Measurements from ENCODE around the gene PTPRN. TPM values are rescaled to one million over a fixed set of nuclear protein-coding genes. Genes with fewer than 3 reads are reported as not detected.

Gene PTPRN
- polyA plus RNA-seq, 1 donor (not counting 4 experiments of a cell fraction or from before 2014, with no cell fraction given), result not detected

GRCh38 chr2:219245148-219245898 lies 63.9 kb downstream of the PTPRN start, which contains the start of the genes GLB1L and STK16:
GLB1L (minus strand) TSS chr2:219245444; CDS start chr2:219243573, 1,871 bp downstream.
STK16 (plus strand) TSS chr2:219245479; CDS start chr2:219246000, 521 bp downstream.
- H3K36me3 ChIP-seq (ENCODE audit: control insufficient read depth in 2 of 2, extremely low read depth in 1 of 2, insufficient read depth in 2 of 2, low read length in 2 of 2), result peaks cover 16 to 20% of the 10 kb centered on the region in 2 experiments
- dilution Hi-C loops (cut with MboI; ENCODE audit: extremely low pct_ligation_motif_present, low sequenced_read_pairs), result no loop called here
- H3K9ac ChIP-seq (ENCODE audit: control insufficient read depth, extremely low read depth, insufficient read depth, low read length), result peak within 1 kb of the TSS; percentile 94
- FAIRE-seq (no peak), DNase-seq (ENCODE audit: low read depth, low spot score) (peak; percentile 63)
- H2AFZ ChIP-seq (ENCODE audit: control insufficient read depth, low read length), result peak within 1 kb of the TSS; percentile 89
- H3K4me3 ChIP-seq (ENCODE audit: control insufficient read depth in 2 of 3, extremely low read depth in 1 of 3, insufficient read depth in 2 of 3, low read depth in 1 of 3, low read length in 3 of 3), result peak within 1 kb of the TSS; percentile 72 to 94 (median 92)
- H3K4me1 ChIP-seq (ENCODE audit: control insufficient read depth, extremely low read depth, insufficient read depth, low read length), result peaks cover 45% of the 10 kb centered on the region
- peaks cover 27% of the 10 kb centered on the region for H3K79me2 ChIP-seq (ENCODE audit: control insufficient read depth, insufficient read depth, low read length)
- peak within 1 kb of the TSS; percentile 98 for H3K4me2 ChIP-seq (ENCODE audit: control insufficient read depth, extremely low read depth, insufficient read depth, low read depth, low read length)
- TF ChIP-seq EZH2 (IDR thresholded peaks at IDR 0.05; ENCODE audit: low read length), result no peak
- no peak for TF ChIP-seq CTCF (optimal IDR thresholded peaks at IDR 0.05 in 1 of 3, IDR thresholded peaks at IDR 0.05 in 1 of 3, conservative IDR thresholded peaks at IDR 0.05 in 1 of 3; ENCODE audit: extremely low read depth in 1 of 3, insufficient read depth in 2 of 3, low read length in 3 of 3)
- H3K9me3 ChIP-seq (ENCODE audit: control insufficient read depth, low read depth, low read length), result no peaks in the 10 kb centered on the region
- H3K27me3 ChIP-seq (ENCODE audit: control insufficient read depth, extremely low read depth, insufficient read depth, low read length), result no peaks in the 10 kb centered on the region
- H3K27ac ChIP-seq (ENCODE audit: control insufficient read depth, insufficient read depth, low read length), result peak within 1 kb of the TSS; percentile 91
- no peaks in the 10 kb centered on the region for H3K9me1 ChIP-seq (ENCODE audit: control insufficient read depth, extremely low read depth, insufficient read depth, low read length)
- H4K20me1 ChIP-seq (ENCODE audit: control insufficient read depth, extremely low read depth, insufficient read depth, low read length), result peaks cover 5% of the 10 kb centered on the region

- H3K36me3 ChIP-seq (ENCODE audit: control insufficient read depth in 2 of 2, extremely low read depth in 1 of 2, insufficient read depth in 2 of 2, low read length in 2 of 2), result peaks cover 12 to 15% of the 10 kb centered on the region in 2 experiments
- H3K4me1 ChIP-seq (ENCODE audit: control insufficient read depth, extremely low read depth, insufficient read depth, low read length), result peaks cover 40% of the 10 kb centered on the region
- H3K27ac ChIP-seq (ENCODE audit: control insufficient read depth, insufficient read depth, low read length), result peak overlapping the region; percentile 91
- DNase-seq (ENCODE audit: low read depth, low spot score) (no peak), FAIRE-seq (no peak)
- dilution Hi-C loops (cut with MboI; ENCODE audit: extremely low pct_ligation_motif_present, low sequenced_read_pairs), result no loop called here
- H2AFZ ChIP-seq (ENCODE audit: control insufficient read depth, low read length), result peak overlapping the region; percentile 89
- H3K9ac ChIP-seq (ENCODE audit: control insufficient read depth, extremely low read depth, insufficient read depth, low read length), result peak overlapping the region; percentile 94
- H4K20me1 ChIP-seq (ENCODE audit: control insufficient read depth, extremely low read depth, insufficient read depth, low read length), result peaks cover 3% of the 10 kb centered on the region
- TF ChIP-seq CTCF (optimal IDR thresholded peaks at IDR 0.05 in 1 of 3, IDR thresholded peaks at IDR 0.05 in 1 of 3, conservative IDR thresholded peaks at IDR 0.05 in 1 of 3; ENCODE audit: extremely low read depth in 1 of 3, insufficient read depth in 2 of 3, low read length in 3 of 3), result no peak
- no peak for TF ChIP-seq EZH2 (IDR thresholded peaks at IDR 0.05; ENCODE audit: low read length)
- H3K4me2 ChIP-seq (ENCODE audit: control insufficient read depth, extremely low read depth, insufficient read depth, low read depth, low read length), result peak overlapping the region; percentile 98
- no peaks in the 10 kb centered on the region for H3K27me3 ChIP-seq (ENCODE audit: control insufficient read depth, extremely low read depth, insufficient read depth, low read length)
- no peaks in the 10 kb centered on the region for H3K9me1 ChIP-seq (ENCODE audit: control insufficient read depth, extremely low read depth, insufficient read depth, low read length)
- peaks cover 26% of the 10 kb centered on the region for H3K79me2 ChIP-seq (ENCODE audit: control insufficient read depth, insufficient read depth, low read length)
- no peaks in the 10 kb centered on the region for H3K9me3 ChIP-seq (ENCODE audit: control insufficient read depth, low read depth, low read length)
- peak overlapping the region; percentile 72 to 94 (median 92) for H3K4me3 ChIP-seq (ENCODE audit: control insufficient read depth in 2 of 3, extremely low read depth in 1 of 3, insufficient read depth in 2 of 3, low read depth in 1 of 3, low read length in 3 of 3)
These were observed 64.4 kb downstream of the PTPRN start for GRCh38 chr2:219244789-219245147.

Measured in keratinocyte (primary cell).